Natural killer cell (primary cell): ENCODE data around the gene BSN. TPM values are rescaled to one million over a fixed set of nuclear protein-coding genes. Genes with fewer than 3 reads are reported as not detected.
A peak's percentile ranks its signal among the peaks of the same experiment; 100 is the strongest.

Experiments used
- ATAC-seq, 3 donors: fragments of 150-1000 bp in 2 of 3; fragments of 200-7000 bp in 1 of 3; cut with Tn5 transposase; 1 replicate in 1 of 3; 2 replicates in 2 of 3; pipeline ENCODE4 v1.10.0; 2021; ENCODE audit warnings: mild to moderate bottlenecking in 2 of 3, moderate library complexity in 2 of 3
- DNase-seq, 2 donors: peaks; one replicate each; pipeline versions ENCODE4 v3.0.0 to v3.0.0-alpha.2; 2013 to 2021; ENCODE audit warnings: mixed read lengths in 1 of 2
- H3K27ac ChIP-seq: one replicate; pipeline ENCODE4 v1.5.1; 2013; ENCODE audit warnings: mild to moderate bottlenecking, low read length
- H3K27me3 ChIP-seq: one replicate; pipeline ENCODE4 v1.6.1; 2013; ENCODE audit warnings: low read length; ENCODE audit not compliant: control insufficient read depth, insufficient read depth
- H3K36me3 ChIP-seq: one replicate; pipeline ENCODE4 v1.6.1; 2013; ENCODE audit warnings: low read length; ENCODE audit not compliant: control insufficient read depth, insufficient read depth
- H3K4me1 ChIP-seq: one replicate; pipeline ENCODE4 v1.6.1; 2013; ENCODE audit warnings: low read length; ENCODE audit not compliant: control insufficient read depth, insufficient read depth
- H3K4me3 ChIP-seq: one replicate; pipeline ENCODE4 v1.5.1; 2013; ENCODE audit warnings: low read length
- H3K9me3 ChIP-seq: one replicate; pipeline ENCODE4 v1.6.1; 2013; ENCODE audit warnings: low read length; ENCODE audit not compliant: control insufficient read depth, insufficient read depth
- H3K27ac Mint-ChIP-seq, 2 donors: one replicate each; pipeline ENCODE4 v1.8.0; 2022; ENCODE audit warnings: mild to moderate bottlenecking in 2 of 2, mixed read lengths in 2 of 2, moderate library complexity in 1 of 2
- H3K27me3 Mint-ChIP-seq, 2 donors: one replicate each; pipeline ENCODE4 v1.8.0; 2022; ENCODE audit warnings: low read depth in 2 of 2, mixed read lengths in 2 of 2
- H3K36me3 Mint-ChIP-seq: one replicate; pipeline ENCODE4 v1.8.0; 2022; ENCODE audit warnings: mixed read lengths
- H3K4me1 Mint-ChIP-seq, 2 donors: one replicate each; pipeline ENCODE4 v1.8.0; 2022; ENCODE audit warnings: mixed read lengths in 2 of 2
- H3K4me3 Mint-ChIP-seq: one replicate; pipeline ENCODE4 v1.8.0; 2022; ENCODE audit warnings: mild to moderate bottlenecking, moderate library complexity, mixed read lengths
- H3K9me3 Mint-ChIP-seq, 2 donors: one replicate each; pipeline ENCODE4 v1.8.0; 2022; ENCODE audit warnings: mixed read lengths in 2 of 2
- WGBS: methylation state at CpG from one replicate; pipeline ENCODE4 v1.1.7; 2013; ENCODE audit warnings: missing lambda C conversion rate; ENCODE audit not compliant: insufficient coverage; 5-methylcytosine and 5-hydroxymethylcytosine counted together
- intact Hi-C: fragments of 100-400 bp; cut with micrococcal nuclease; formaldehyde crosslinking; loops from one replicate; pipeline ENCODE4 v1.14.2; 2022
- total RNA-seq, 4 donors: library from RNA; stranded (reverse); fragments of 120-200 nt in 1 of 4; gene quantifications; one replicate each; pipeline versions ENCODE4 v1.2.3 to v1.2.4, GENCODE V29; 2013 to 2022
- TF ChIP-seq, protein P1 (sequence below): fragments of 200-600 bp; IDR thresholded peaks from one replicate; pipeline ENCODE4 v1.8.0; 2022; ENCODE audit warnings: antibody characterized with exemption

BSN gene
- total RNA-seq, 3 donors from 2014 or later (not counting 1 experiment from before 2014, with no cell fraction given), result 0.33 to 0.41 (median 0.35) TPM

DNA sequence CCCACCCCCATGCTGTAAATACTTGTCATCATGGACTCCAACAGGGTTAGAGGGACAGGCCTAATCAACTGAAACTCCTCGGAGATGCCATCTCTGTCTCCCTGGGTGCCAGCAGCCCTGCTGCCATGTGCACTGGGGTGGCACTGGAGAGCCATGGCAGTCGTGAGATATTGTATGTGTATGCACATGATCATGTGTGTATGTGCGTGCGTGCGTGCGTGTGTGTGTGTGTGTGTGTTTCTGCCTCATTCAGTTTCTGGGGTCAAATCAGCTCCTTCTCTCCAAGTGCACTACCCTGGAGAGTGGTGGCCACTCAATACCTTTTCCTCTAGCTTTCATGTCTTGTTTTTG is 116.6 kb downstream of the BSN start:
- H3K36me3 ChIP-seq, result peaks cover 4% of the 10 kb centered on the region
- Mint-ChIP-seq H3K4me3 (no peak overlapping the region), H3K9me3 (no peaks in the 10 kb centered on the region), H3K27ac (no peak overlapping the region), H3K4me1 (peaks cover 12 to 33% of the 10 kb centered on the region in 2 donors), H3K36me3 (no peaks in the 10 kb centered on the region), H3K27me3 (peaks cover 0 to 6% of the 10 kb centered on the region in 2 donors)
- no peak overlapping the region for H3K4me3 ChIP-seq
- WGBS, result 83% methylated on average over 5 of the region's 6 CpGs
- DNase-seq, result no peak
- ATAC-seq, result no peak
- TF ChIP-seq, protein P1, sequence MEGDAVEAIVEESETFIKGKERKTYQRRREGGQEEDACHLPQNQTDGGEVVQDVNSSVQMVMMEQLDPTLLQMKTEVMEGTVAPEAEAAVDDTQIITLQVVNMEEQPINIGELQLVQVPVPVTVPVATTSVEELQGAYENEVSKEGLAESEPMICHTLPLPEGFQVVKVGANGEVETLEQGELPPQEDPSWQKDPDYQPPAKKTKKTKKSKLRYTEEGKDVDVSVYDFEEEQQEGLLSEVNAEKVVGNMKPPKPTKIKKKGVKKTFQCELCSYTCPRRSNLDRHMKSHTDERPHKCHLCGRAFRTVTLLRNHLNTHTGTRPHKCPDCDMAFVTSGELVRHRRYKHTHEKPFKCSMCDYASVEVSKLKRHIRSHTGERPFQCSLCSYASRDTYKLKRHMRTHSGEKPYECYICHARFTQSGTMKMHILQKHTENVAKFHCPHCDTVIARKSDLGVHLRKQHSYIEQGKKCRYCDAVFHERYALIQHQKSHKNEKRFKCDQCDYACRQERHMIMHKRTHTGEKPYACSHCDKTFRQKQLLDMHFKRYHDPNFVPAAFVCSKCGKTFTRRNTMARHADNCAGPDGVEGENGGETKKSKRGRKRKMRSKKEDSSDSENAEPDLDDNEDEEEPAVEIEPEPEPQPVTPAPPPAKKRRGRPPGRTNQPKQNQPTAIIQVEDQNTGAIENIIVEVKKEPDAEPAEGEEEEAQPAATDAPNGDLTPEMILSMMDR, result no peak
- H3K4me1 ChIP-seq, result peaks cover 23% of the 10 kb centered on the region
- H3K9me3 ChIP-seq, result no peaks in the 10 kb centered on the region
- H3K27me3 ChIP-seq, result no peaks in the 10 kb centered on the region
- H3K27ac ChIP-seq, result no peak overlapping the region
- intact Hi-C loops, result loop anchor here (1.0 to 5.0 kb wide), 2 partner anchors 132 to 579 kb away; partner anchors contain the start of gene QRICH1

DNA sequence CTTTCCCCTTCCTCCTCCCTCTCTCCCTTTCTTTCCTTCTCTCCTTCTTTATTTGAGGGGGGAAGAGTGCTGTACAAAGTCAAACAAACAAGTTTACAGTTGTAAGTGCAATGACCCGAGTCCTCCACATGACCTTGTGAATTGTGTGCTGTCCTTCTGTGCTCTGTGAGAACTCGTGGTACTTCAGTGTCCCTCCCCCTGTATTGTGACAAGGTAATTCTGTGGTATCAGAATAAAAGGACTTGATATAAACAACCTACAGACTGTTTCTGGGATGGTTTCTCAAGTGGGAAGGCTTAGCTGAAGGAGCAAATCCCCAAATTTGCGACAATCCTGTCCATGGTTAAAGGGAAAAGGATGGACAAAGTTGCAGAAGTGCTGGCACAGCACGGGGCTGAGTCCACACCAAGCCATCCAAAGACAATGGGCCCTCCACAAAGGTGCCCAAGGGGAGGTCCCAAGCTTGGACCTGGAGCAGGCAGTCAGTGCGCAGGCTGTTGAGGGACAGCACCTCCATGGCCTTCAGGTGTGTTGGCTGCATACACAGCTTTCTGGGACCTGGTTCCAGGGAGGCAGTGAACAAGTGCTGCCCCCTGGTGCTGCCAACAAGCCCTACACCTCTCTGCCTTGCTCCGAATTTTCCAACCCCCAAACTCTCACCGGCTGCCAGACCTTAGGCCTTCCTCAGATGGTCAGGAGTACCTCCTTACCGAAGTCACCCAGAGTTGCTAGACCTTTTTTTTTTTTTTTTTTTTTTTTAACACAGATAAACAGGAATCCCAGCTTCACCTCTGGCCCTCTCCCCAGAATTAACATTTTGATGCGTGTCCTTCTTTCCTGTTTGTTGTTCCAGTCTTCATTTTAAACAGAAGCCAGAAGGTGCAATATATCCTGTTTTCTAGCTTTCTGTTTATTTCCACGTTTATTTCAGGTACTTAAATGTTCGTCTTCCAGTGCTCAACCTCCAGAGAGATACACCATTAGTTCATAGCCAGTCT is 117.3 kb downstream of the BSN start:
- Mint-ChIP-seq H3K27ac (no peak overlapping the region), H3K4me3 (peak overlapping the region; percentile 66), H3K36me3 (no peaks in the 10 kb centered on the region), H3K4me1 (peaks cover 14 to 33% of the 10 kb centered on the region in 2 donors), H3K9me3 (no peaks in the 10 kb centered on the region), H3K27me3 (peaks cover 0 to 3% of the 10 kb centered on the region in 2 donors)
- TF ChIP-seq, protein P1, result peak; percentile 74
- DNase-seq (peak; percentile 57 to 87), ATAC-seq (no peak)
- H3K27ac ChIP-seq, result no peak overlapping the region
- H3K9me3 ChIP-seq, result no peaks in the 10 kb centered on the region
- WGBS, result 51% methylated on average over 11 of the region's 11 CpGs
- peaks cover 23% of the 10 kb centered on the region for H3K4me1 ChIP-seq
- intact Hi-C loops, result loop anchor here (1.0 to 5.0 kb wide), 2 partner anchors 132 to 579 kb away; partner anchors contain the start of gene QRICH1
- no peak overlapping the region for H3K4me3 ChIP-seq
- no peaks in the 10 kb centered on the region for H3K27me3 ChIP-seq
- peaks cover 11% of the 10 kb centered on the region for H3K36me3 ChIP-seq

DNA sequence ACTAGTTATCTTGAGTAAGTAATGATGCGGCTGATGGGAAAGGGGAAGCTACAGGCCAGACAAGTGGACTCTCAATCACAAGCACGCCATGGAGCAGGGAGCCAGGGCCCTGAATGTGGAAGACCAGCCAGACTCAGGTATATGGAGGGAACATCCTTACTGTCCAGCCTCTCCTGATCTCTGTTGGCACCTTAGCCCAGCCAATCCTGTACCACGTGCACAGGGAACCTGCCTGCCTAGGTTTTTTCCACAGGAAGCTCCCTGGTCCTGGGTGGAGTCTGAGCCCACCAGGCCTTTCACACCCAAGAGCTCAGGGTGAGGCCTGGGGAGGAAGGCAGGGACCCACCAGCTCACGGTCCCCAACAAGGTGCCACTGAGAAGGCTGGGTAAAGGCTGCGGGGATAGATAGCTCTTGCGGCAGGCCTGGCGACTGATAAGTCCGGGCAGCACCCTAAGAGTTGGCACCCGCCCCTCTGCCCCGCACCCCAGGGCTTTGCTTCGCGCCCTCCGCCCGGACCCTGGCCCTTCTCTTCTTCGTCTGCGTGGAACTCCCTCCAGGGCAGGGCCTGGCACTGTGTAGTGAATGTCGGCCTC is 118.9 kb downstream of the BSN start:
- H3K27ac ChIP-seq, result peak overlapping the region; percentile 98
- peaks cover 26% of the 10 kb centered on the region for H3K36me3 ChIP-seq
- peak overlapping the region; percentile 80 for H3K4me3 ChIP-seq
- H3K36me3 Mint-ChIP-seq, result no peaks in the 10 kb centered on the region
- no peaks in the 10 kb centered on the region for H3K9me3 ChIP-seq
- peaks cover 23% of the 10 kb centered on the region for H3K4me1 ChIP-seq
- 18% methylated on average over 17 of the region's 17 CpGs for WGBS
- H3K27me3 ChIP-seq, result no peaks in the 10 kb centered on the region
- peak overlapping the region; percentile 95 for H3K4me3 Mint-ChIP-seq
- no peak for DNase-seq
- peaks cover 14 to 33% of the 10 kb centered on the region in 2 donors for H3K4me1 Mint-ChIP-seq
- intact Hi-C loops, result loop anchor here (5.0 kb wide), 1 partner anchor 581 kb away; the partner anchor contains the start of gene QRICH1
- ATAC-seq, result no peak
- H3K27ac Mint-ChIP-seq, result peak overlapping the region; percentile 94 to 100
- peaks cover 0 to 3% of the 10 kb centered on the region in 2 donors for H3K27me3 Mint-ChIP-seq
- TF ChIP-seq, protein P1, result no peak
- H3K9me3 Mint-ChIP-seq, result no peaks in the 10 kb centered on the region
